Type B pancreatic cell (in vitro differentiated cells): ENCODE data around the gene PCMT1. TPM values are rescaled to one million over a fixed set of nuclear protein-coding genes. Genes with fewer than 3 reads are reported as not detected.

Source experiments
- DNase-seq: peaks from one replicate; pipeline ENCODE4 v3.0.0; 2021; ENCODE audit warnings: mixed read lengths; ENCODE audit not compliant: unreplicated experiment; ENCODE audit errors: extremely low spot score
- H3K27ac Mint-ChIP-seq: 2 replicates; pipeline ENCODE4 v1.8.0; 2021; ENCODE audit warnings: mild to moderate bottlenecking, mixed read lengths
- H3K27me3 Mint-ChIP-seq: 2 replicates; pipeline ENCODE4 v1.8.0; 2021; ENCODE audit warnings: mixed read lengths
- H3K36me3 Mint-ChIP-seq: 2 replicates; pipeline ENCODE4 v1.8.0; 2021; ENCODE audit warnings: mixed read lengths
- H3K4me1 Mint-ChIP-seq: one replicate; pipeline ENCODE4 v1.8.0; 2021; ENCODE audit warnings: mixed read lengths; ENCODE audit not compliant: unreplicated experiment
- H3K4me3 Mint-ChIP-seq: 2 replicates; pipeline ENCODE4 v1.8.0; 2021; ENCODE audit warnings: mild to moderate bottlenecking, mixed read lengths
- H3K9me3 Mint-ChIP-seq: 2 replicates; pipeline ENCODE4 v1.8.0; 2021; ENCODE audit warnings: mixed read lengths
- CTCF ChIP-seq: fragments of 200-600 bp; sonication (generic); conservative IDR thresholded peaks from 2 replicates; pipeline ENCODE4 v1.5.0; 2021; ENCODE audit warnings: antibody characterized with exemption, mild to moderate bottlenecking
- total RNA-seq: library from RNA; stranded (reverse); gene quantifications from 2 replicates; pipeline ENCODE4 v1.2.1, GENCODE V29; 2021; ENCODE audit warnings: low replicate concordance

The PCMT1 gene
- total RNA-seq, 1 donor from 2014 or later = 61.2 TPM

- no peak for DNase-seq
- Mint-ChIP-seq H3K9me3 (no peaks in the 10 kb centered on the region), H3K4me3 (no peak overlapping the region), H3K27ac (no peak overlapping the region), H3K4me1 (no peaks in the 10 kb centered on the region), H3K36me3 (peaks cover 3% of the 10 kb centered on the region), H3K27me3 (no peaks in the 10 kb centered on the region)
- no peak for TF ChIP-seq CTCF
Measured at GRCh38 chr6:149809798-149810197, 60.3 kb downstream of the PCMT1 start.

- Mint-ChIP-seq H3K36me3 (peaks cover 3% of the 10 kb centered on the region), H3K27me3 (no peaks in the 10 kb centered on the region)
Measured at GRCh38 chr6:149813351-149813750, 63.8 kb downstream of the PCMT1 start.

GRCh38 chr6:149815788-149816187 lies 66.2 kb downstream of the PCMT1 start:
- Mint-ChIP-seq H3K4me1 (no peaks in the 10 kb centered on the region), H3K27ac (no peak overlapping the region), H3K4me3 (no peak overlapping the region), H3K27me3 (no peaks in the 10 kb centered on the region), H3K9me3 (no peaks in the 10 kb centered on the region), H3K36me3 (peaks cover 3% of the 10 kb centered on the region)
- TF ChIP-seq CTCF = no peak
- DNase-seq = no peak

More at GRCh38 chr6:149813351-149813750, 63.8 kb downstream of the PCMT1 start:
- H3K4me1 Mint-ChIP-seq = no peaks in the 10 kb centered on the region
- no peak overlapping the region for H3K27ac Mint-ChIP-seq
- no peak for TF ChIP-seq CTCF
- no peaks in the 10 kb centered on the region for H3K9me3 Mint-ChIP-seq
- no peak overlapping the region for H3K4me3 Mint-ChIP-seq
- no peak for DNase-seq

GRCh38 chr6:149820506-149820905 lies 71.0 kb downstream of the PCMT1 start:
- no peak for DNase-seq
- Mint-ChIP-seq H3K27me3 (no peaks in the 10 kb centered on the region), H3K36me3 (no peaks in the 10 kb centered on the region), H3K27ac (no peak overlapping the region), H3K9me3 (no peaks in the 10 kb centered on the region), H3K4me1 (no peaks in the 10 kb centered on the region), H3K4me3 (no peak overlapping the region)
- no peak for TF ChIP-seq CTCF

- Mint-ChIP-seq H3K4me1 (no peaks in the 10 kb centered on the region), H3K4me3 (no peak overlapping the region), H3K36me3 (peaks cover 4% of the 10 kb centered on the region), H3K9me3 (no peaks in the 10 kb centered on the region), H3K27ac (no peak overlapping the region), H3K27me3 (no peaks in the 10 kb centered on the region)
- TF ChIP-seq CTCF = no peak
- DNase-seq = no peak
Measured at GRCh38 chr6:149821492-149821891, 72.0 kb downstream of the PCMT1 start.

GRCh38 chr6:149823013-149823412 lies 73.5 kb downstream of the PCMT1 start:
- H3K27me3 Mint-ChIP-seq = no peaks in the 10 kb centered on the region
- DNase-seq = no peak
- H3K36me3 Mint-ChIP-seq = peaks cover 6% of the 10 kb centered on the region
- no peak for TF ChIP-seq CTCF
- H3K4me1 Mint-ChIP-seq = no peaks in the 10 kb centered on the region
- H3K27ac Mint-ChIP-seq = no peak overlapping the region
- no peaks in the 10 kb centered on the region for H3K9me3 Mint-ChIP-seq
- H3K4me3 Mint-ChIP-seq = no peak overlapping the region
